LNCaP clone FGC (cell line): ENCODE measurements around the gene BZW2.
"Not testable (repeated sequence)": the region's sequence is repeated elsewhere in the genome, so short reads cannot be mapped to it uniquely, and the experiment has no call there.

ENCODE experiments used
- DNase-seq: peaks from one replicate; pipeline ENCODE4 v3.0.0-alpha.2; 2011; ENCODE audit warnings: low read depth
- H3K4me3 ChIP-seq: 2 replicates; pipeline ENCODE4 v1.5.1; 2011; ENCODE audit warnings: mild to moderate bottlenecking, low read depth, low read length, control low read depth
- CTCF ChIP-seq: IDR thresholded peaks from 2 replicates; pipeline ENCODE4 v1.5.1; 2012; ENCODE audit warnings: mild to moderate bottlenecking; ENCODE audit not compliant: control insufficient read depth, insufficient read depth; ENCODE audit errors: extremely low read depth

BZW2 gene

DNA sequence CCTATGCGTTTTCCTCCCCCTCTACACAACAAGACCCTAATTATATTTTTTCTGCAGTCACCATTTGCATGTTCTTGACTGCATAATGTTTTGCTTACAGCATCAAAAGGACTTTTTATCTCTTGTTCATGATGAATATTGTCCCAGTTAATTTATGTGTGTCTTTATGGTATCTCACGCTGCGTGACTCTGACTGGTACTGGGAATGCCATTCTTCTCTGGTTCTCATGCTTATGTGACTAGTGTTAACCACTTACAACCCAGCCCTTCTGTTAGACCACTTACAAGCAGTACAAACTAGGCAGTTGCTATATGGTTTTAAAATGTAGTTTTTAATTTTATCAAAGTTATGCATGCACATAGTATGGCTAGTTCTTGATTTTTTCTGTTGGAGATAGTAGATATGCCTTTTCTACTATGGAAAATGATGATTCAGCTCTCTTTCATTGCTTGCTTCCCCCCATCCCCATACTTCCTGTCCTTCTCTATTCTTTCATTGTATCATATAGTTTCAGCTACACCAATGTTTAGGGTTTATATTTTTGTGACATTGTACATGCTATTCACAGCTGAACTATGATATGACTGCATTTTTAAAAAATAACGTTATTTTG is 24.9 kb downstream of the BZW2 start:
- no peak for TF ChIP-seq CTCF
- H3K4me3 ChIP-seq: no peak overlapping the region
- DNase-seq: no peak

GRCh38 chr7:16671811-16672210 is 25.8 kb downstream of the BZW2 start:
- H3K4me3 ChIP-seq: no peak overlapping the region
- DNase-seq: no peak
- TF ChIP-seq CTCF: no peak

DNA sequence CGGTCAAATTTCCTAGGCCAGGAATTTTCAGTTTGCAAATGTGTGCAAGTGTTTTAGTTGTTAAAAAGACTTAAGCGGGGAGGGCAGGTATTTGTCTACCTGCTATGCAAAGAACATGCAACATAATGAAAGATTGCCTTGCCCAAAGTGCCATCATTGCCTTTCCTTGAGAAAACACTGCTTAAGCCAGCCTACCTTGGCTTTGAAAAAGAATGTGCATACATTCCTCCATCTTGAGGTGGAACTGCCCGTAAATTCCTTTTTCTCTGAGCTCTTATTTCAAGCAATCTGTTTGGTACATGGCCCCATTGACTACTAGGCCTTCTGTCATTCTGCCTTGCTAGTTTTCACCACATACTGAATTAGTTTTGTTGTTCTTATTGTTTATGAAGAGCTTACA is 29.3 kb downstream of the BZW2 start:
- H3K4me3 ChIP-seq: no peak overlapping the region
- TF ChIP-seq CTCF: no peak
- no peak for DNase-seq

DNA sequence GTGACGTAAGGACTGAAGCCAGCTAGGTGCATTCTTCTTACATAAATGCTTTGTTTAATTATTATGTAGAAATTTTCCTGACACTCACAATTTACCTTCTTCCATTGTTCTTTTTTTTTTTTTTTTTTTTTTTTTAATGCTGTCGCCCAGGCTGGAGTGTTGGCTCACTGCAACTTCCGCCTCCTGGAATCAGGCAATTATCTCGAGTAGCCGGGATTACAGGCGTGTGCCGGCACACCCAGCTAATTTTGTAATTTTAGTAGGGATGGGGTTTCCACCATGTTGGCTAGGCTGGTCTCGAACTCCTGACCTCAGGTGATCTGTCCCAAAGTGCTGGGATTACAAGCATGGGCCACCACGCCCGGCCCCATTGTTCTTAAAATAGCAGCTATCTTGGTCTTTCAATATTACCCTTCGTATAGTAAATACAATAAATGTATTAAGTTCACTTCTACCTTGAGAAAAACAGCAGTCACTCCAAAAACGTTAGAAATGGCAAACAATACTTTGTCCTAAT is 32.1 kb downstream of the BZW2 start:
- no peak for TF ChIP-seq CTCF
- H3K4me3 ChIP-seq: no peak overlapping the region
- no peak for DNase-seq

- not testable (repeated sequence) for H3K4me3 ChIP-seq, DNase-seq
These were observed 32.9 kb downstream of the BZW2 start for GRCh38 chr7:16678645-16679566.

GRCh38 chr7:16684935-16685334 is 39.0 kb downstream of the BZW2 start:
- no peak for TF ChIP-seq CTCF
- DNase-seq: no peak
- no peak overlapping the region for H3K4me3 ChIP-seq

DNA sequence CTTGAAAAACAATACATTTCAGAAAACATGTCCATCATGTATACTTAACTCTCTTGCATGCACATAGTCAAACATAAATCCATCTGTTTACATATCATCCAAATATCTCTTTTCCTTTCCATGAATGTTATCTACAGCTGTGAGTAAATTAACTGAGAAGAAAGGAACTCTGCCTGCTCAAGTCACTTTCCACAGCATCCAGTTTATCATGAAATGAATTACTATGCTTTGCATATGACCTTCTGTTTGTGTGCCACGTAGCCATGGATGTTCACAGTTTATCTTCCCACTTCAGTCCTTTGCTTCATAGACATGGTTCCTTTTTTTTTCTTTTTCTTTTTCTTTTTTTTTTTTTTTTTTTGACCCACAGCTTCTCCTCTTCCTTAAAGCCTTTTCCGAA is 39.6 kb downstream of the BZW2 start:
- TF ChIP-seq CTCF: no peak
- H3K4me3 ChIP-seq: no peak overlapping the region
- DNase-seq: no peak
